SKM-1 (cell line): ENCODE data around the gene JADE1.

Source experiments
- DNase-seq: peaks from one replicate; lab custom pipeline; 2025; ENCODE audit not compliant: unreplicated experiment; lab: John Stamatoyannopoulos, UW

Gene JADE1

DNA sequence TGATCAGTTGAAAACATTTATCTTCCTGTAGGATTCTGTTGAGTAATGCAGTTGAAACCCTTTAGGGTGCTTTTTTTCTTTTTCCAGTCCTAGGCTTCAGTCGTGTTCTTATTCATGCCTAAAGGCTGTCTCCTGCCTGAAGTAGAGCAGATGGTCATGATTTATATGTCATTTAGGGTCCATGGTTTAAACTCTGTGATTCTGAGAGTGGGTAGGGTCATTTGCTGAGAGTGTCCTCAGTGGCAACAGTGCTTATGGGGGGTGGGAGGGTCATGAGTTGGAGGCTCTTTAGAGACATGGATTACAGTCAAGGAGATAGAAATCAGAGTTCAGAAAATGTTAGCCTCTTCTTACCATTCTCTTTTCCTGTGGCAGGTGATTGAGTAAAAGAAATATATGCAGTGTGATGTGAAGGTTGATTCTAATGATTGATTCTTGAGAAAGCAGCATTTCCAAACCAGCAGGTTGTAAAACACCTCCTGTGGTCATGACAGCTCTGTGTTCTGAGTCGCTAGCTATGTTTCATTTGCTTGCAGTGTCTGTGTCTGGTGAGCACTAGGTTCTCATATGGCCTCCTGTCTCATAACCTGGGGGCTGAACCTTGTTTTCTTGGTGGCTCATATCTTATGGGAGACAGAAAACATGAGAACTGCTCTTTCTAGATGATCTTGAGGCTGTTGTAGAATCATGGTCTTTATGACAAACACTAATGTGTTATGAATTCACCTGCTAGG lies 60.4 kb downstream of the JADE1 start:
- DNase-seq: no peak

DNA sequence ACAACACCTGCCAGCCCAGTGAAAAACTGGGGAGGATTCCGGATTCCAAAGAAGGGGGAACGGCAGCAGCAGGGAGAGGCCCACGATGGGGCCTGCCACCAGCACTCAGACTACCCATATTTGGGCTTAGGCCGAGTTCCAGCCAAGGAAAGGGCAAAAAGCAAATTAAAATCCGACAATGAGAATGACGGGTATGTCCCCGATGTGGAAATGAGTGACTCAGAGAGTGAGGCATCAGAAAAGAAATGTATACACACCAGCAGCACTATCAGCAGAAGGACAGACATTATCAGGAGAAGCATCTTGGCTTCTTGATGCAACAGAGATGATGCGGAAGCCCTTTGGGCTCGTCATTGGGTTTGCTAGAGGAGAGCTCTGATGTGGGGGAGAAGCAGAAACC lies 62.4 kb downstream of the JADE1 start:
- no peak for DNase-seq

DNA sequence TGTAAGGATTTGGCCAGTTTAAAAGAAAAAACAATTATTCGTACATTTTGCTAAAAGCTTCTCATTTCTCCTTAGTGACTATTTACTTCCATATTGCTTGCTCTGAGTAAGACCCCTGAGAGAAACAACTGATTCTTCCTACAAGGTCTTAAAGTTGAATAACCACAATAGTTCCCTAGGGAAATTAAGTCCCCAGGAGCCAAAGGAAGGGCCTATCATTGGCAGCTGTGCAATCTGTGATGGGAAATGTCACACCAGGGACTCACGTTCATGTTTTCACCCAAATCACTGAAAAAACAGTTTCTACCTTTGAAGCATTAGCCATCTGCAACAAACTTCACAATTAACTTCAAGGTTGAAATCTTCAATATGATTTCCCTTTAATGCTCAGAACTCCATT lies 66.7 kb downstream of the JADE1 start:
- no peak for DNase-seq

DNA sequence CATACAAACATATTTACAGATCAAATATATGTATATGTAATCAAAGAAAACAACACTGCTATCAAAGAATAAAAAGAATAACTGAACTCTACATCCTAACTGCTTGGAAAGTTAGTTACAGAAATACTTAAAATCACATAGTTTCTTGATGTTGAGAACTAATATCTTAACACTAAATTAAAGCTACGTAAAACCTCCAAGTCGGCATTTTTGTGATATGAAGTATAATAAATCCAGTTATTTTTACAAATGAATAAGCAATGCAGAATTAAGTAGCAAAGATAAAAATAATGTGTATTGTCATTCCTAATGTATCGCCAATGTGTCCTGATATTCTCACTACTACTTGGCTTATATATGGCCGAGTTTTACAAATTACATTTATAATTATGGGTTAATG lies 68.4 kb downstream of the JADE1 start:
- no peak for DNase-seq

DNA sequence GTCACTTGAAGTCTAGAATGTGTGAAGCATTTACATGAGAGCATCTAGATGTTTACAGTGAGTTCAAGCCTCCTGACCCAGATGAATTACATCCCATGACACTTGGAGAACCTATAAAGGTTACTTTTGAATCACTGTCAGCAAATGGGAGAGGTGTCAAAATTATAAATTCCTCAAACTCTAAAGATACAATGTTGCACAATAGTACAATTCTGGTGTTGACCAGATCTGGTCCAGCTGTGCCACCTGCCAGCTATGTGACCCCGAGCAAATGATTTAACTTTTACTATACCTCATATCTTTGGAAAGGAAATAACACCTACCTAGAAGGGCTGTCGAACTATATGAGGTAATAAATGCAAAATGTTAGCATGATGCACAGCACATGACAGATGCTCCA lies 69.8 kb downstream of the JADE1 start:
- no peak for DNase-seq

DNA sequence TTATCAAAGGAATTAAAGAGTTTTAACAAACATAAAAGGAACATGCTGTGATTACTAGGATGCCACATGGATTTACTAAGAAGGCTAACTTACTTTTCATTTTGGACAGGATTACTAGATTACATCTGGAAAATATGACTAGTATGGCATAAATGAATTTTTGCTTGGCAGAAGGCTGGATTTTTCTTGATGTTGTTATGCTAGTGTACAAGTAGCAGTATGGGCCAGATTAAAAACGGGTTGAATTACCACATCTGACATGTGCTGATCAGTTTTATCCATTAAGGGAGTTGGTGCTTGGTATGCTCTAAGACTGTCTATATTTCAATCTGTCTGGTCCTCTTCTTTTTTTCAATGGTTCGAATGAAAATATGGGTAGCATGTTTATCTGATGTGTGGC lies 70.5 kb downstream of the JADE1 start:
- DNase-seq: no peak

DNA sequence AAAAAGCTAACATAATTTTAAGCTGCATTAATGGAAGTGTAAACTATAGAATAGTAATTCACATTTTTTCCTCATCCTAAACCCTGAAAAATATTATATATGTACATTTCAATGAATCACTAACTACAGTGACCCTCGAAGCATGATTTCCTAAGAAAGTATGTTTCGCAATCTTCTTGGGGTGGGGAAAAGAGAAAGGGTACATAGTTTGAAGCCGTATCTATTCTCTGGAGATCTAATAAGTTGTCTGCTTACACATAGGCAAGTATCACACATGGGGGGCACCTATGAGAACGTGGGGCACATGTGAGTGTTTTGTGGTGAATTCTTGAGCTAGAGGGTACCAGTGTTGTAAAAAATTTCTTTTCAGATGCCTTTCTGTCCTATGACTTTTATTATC lies 71.2 kb downstream of the JADE1 start:
- DNase-seq: no peak

DNA sequence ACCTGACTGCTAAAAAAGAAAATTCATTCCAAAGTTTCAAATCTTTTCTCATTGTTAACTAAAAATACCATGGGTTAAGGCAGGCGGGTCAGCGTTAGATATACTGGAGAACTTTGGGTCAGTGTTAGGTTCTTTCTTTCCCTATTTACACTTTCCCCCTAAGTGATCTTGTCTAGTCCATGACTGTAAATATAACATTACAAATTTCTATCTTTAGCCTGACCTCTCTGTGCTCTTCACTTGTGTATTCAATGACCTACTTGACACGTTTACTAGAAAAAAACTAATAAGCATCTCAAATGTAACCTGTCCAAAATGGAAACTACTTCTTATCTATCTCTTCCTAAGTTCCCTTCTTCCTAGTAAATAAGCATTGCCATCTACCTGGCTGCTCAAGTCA lies 95.3 kb downstream of the JADE1 start:
- no peak for DNase-seq

DNA sequence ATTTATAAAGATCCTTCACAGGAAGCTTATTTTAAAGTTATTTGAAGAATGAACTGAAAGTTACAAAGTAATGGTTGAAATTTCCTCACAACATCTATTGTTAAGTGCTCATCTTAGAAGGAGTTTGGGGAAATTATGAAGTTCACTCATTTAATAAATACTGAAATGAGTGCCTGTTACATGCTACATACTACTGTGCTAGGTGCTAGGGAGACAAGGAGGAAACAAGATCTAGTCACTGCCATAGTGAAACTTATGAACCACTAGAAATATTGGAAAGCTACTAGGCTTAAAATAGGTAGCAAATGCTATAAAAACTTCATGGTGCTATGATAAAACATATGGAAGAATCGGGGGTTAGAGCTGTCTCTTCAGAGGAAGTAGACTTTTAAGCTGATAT lies 97.1 kb downstream of the JADE1 start:
- no peak for DNase-seq

DNA sequence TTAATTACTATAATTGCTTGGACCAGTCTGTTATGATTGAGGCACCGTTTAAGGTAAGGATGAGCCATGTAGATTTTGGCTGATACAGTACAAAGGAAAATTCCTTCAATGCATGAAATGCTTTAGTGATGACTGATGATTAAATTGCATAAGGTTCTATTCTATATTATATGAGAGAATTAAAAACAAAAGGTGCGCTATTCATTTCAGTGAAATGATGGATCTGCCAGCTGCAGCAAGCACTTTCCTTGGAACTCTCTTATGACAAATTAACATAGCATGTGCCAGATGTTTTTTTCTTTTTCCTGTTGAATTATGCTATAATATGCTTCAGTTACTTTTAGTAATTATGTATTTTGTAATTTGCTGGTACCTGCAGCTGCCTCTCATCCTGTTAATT lies 98.5 kb downstream of the JADE1 start:
- no peak for DNase-seq

DNA sequence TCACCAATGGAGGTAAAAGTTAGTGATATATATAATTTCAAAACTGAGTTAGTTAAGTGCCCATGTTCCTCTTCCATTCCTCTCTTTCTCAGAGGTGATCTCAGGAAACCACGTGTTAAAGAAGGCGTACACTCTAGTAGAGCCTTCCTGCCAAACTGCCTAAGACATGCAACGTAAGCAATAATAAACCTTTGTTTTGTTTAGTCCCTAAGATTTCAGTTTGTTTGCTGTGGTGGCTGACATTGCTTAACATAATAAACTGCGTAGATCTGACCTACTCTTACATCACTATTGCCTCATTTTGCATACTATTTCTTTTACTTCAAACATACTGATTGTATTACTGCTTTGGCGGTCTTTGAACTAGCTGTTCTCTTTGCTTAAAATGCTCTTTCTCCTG lies 99.2 kb downstream of the JADE1 start:
- DNase-seq: no peak

DNA sequence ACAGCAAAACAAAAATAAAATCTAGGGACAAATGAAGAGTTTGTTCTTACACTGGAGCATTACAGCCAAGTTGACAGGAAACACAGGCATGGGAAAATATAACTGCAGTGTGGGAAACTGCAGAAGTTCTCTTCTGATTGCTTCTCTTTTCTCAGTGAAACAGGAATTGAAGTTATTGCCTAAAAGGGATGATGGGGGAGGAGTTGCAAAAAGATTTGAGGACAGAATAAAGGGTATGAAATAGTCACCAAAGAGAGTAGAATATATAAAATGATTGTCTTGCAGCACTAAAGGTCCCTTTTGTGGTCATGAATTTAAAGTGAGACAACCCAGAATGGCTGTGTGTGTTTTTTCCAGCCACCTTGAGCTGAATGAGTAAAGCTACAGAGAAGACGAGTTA lies 103.7 kb downstream of the JADE1 start:
- peak; percentile 42 for DNase-seq

DNA sequence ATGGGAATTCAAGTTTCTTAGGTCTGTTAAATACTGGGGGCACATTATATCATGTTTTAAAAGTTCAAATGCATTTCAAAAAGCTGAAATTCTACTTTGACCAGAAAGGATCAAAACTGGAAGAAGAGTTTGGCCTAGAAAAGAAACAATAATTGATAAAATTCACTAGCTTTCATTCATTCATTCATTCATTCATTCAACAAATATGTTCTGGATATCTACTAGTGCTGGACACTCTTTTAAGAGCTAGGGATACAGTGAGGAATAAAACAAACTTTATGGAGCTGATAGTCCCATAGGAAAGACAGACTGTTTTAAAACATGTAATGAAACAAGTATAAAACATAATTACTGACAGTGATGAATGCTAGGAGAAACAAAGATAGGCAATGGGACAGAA lies 106.0 kb downstream of the JADE1 start:
- no peak for DNase-seq

DNA sequence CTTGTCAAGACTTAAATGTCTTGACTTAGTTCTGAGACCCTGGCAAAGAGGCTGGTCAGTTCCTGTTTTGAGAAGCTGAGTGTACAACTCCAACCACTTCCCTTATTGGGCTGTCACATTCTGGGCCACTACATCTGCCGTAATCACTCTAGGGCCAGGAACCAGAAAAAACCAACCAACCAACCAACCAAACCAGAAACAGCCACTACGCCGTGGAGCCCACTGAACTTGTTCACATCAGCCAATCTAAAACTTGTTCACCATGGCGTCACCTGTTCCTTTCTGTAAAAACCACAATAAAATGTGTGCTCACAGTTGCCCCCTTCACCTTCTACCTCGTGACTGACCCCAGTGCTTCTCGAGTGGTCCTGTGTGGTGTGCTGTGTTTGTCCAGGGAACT lies 107.3 kb downstream of the JADE1 start:
- peak; percentile 82 for DNase-seq

DNA sequence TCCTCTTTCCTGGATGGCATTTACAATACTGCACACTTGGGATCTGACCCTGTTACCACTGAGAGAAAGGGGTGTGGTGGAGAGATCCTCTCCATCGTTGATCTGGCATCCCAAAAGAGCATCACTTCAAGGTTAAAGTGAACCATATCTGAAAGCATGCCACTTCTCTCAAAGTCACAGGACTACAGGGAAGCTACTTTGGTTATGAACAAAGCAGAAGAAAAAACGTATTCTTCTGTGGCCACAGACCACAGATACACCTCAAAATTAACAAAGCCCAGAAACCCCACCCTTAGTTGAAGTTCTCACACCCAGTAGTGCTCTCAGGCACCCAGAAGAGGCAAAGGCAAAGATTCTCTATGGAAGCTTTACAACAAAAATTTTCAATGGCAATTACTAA lies 108.3 kb downstream of the JADE1 start:
- DNase-seq: peak; percentile 22

DNA sequence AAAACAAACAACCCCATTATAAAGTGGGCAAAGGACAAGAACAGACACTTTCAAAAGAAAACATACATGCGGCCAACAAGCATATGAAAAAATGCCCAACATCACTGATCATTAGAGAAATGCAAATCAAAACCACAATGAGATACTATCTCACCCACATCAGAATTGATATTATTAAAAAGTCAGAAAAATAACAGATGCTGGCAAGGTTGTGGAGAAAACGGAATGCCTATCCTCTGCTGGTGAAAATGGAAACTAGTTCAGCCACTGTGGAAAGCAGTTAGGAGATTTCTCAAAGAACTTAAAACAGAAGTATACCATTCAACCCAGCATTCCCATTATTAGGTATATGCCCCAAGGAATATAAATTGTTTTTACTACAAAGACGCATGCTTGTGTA lies 112.5 kb downstream of the JADE1 start:
- no peak for DNase-seq
